Muscle layer of colon (tissue), 2 donors: ENCODE data around the gene SPR.

Experiments
- H3K27ac ChIP-seq: one replicate; pipeline ENCODE4 v1.7.0; 2013; ENCODE audit warnings: low read depth, mild to moderate bottlenecking, low read length, moderate library complexity
- H3K27me3 ChIP-seq, 2 donors: one replicate each; pipeline ENCODE4 v1.7.0; 2013; ENCODE audit warnings: low read length in 2 of 2, mild to moderate bottlenecking in 2 of 2; ENCODE audit not compliant: insufficient read depth in 2 of 2, control insufficient read depth in 1 of 2
- H3K36me3 ChIP-seq: one replicate; pipeline ENCODE4 v1.7.0; 2013; ENCODE audit warnings: mild to moderate bottlenecking, low read length; ENCODE audit not compliant: insufficient read depth
- H3K4me1 ChIP-seq: one replicate; pipeline ENCODE4 v1.7.0; 2013; ENCODE audit warnings: mild to moderate bottlenecking, low read length; ENCODE audit not compliant: insufficient read depth
- H3K4me3 ChIP-seq, 2 donors: one replicate each; pipeline ENCODE4 v1.7.0; 2013; ENCODE audit warnings: low read length in 2 of 2, low read depth in 1 of 2, mild to moderate bottlenecking in 1 of 2, moderate library complexity in 1 of 2
- H3K9ac ChIP-seq: one replicate; pipeline ENCODE4 v1.7.0; 2013; ENCODE audit warnings: low read length
- H3K9me3 ChIP-seq: one replicate; pipeline ENCODE4 v1.7.0; 2013; ENCODE audit warnings: mild to moderate bottlenecking, low read length
- donor health status: abdominal sarcoma.
- donor health status: Adenocarcinoma of cecum.

The SPR gene

DNA sequence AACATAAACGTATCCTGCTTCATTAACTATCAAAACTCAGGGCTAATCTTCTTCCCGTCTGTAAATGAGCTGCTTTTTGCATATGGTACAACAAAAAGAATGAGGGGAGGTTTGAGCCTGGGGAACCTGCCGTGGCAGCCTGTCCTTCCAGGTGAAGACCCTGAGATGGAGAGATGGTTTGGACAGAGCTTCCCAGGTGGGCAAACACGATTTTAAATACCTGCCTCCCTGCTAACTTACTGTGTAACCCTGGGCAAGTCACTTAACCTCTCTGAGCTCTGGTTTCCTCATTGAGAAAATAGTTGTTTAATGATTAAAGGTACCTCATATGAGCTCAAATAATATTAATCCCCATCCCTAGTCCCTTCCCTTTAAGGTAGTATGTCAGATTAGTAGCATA is 39.2 kb downstream of the SPR start:
- Histone ChIP-seq H3K4me3 (no peak overlapping the region), H3K36me3 (no peaks in the 10 kb centered on the region), H3K27me3 (peaks cover 63 to 82% of the 10 kb centered on the region in 2 donors), H3K4me1 (peaks cover 9% of the 10 kb centered on the region), H3K27ac (no peak overlapping the region), H3K9ac (no peak overlapping the region), H3K9me3 (no peaks in the 10 kb centered on the region)

DNA sequence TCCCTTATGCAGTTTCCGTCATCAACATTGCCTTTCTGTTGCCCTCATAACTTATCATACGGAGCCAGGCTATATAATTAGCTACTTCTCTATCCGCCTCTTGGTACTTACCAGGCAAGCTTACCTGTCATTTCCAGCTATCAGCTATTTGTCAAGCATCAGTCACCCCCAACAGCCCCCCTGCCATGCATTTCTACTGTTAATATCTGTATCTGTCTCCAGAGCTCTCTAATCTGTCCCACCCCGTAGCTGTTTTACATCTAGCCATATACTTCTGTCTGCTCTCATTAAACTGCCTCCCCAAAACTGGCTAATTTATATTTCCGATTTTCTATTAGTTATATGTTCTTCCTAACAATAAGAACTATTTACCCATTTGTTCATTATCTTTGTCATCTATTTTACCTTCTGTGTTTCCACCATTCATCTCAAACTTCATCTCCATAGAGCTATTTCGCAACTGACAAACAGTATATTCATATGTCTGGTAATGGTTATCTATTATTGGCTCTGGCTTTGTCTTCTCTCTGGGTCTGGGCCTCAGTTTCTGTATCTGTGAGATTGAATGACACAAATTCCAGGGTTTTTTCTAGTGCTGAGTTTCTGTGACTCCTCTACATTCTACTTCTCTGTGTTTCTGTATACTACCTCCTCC is 39.7 kb downstream of the SPR start:
- peaks cover 60 to 82% of the 10 kb centered on the region in 2 donors for H3K27me3 ChIP-seq
- no peaks in the 10 kb centered on the region for H3K36me3 ChIP-seq
- no peak overlapping the region for H3K27ac ChIP-seq
- H3K4me3 ChIP-seq, result no peak overlapping the region
- H3K9ac ChIP-seq, result no peak overlapping the region
- peaks cover 9% of the 10 kb centered on the region for H3K4me1 ChIP-seq
- no peaks in the 10 kb centered on the region for H3K9me3 ChIP-seq

DNA sequence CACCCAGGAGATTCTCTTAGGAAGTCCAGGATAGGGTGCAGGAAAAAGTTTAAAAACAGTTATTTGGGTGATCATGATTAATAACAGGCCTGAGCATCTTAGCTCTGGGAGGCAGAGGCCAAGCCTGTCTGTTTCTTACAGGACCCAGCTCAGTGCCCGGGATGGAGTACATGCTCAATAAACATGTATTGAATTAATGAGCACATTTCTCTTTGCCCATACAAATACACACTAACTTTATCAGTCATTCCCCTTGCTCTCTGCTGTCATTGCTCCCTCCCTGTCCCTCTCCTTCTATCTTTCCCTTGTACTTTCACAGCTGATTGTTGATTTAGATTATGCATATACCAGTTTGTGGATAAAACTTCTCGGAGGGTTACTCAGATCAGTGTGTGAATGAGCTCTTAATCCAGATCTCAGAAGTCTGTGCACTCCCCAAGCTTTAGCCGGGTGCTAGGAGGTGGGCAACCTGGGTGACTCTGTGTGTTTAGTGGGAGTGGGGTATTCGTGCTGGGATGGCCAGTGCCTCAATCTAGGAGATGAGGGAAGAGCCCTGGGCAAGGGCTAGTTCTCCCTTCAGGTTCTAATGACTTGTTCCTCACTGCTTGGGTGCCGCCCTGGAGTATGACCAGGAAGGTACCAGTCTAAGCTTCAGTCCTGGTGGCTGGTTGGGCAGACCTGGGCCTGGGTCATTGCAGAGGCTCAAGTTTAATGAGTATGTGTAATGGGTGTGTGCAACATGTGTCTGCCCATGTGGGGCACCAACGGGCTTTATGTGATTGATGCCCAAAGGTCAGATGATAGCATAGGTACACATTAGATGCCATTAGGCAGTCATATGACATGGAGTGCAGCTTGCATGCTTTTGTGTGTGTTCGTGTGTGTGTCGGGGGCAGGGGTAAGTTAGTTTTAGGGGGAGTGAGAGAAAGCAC is 40.7 kb downstream of the SPR start:
- peaks cover 9% of the 10 kb centered on the region for H3K4me1 ChIP-seq
- H3K27ac ChIP-seq, result no peak overlapping the region
- no peak overlapping the region for H3K4me3 ChIP-seq
- H3K9me3 ChIP-seq, result no peaks in the 10 kb centered on the region
- no peaks in the 10 kb centered on the region for H3K36me3 ChIP-seq
- peaks cover 50 to 75% of the 10 kb centered on the region in 2 donors for H3K27me3 ChIP-seq
- no peak overlapping the region for H3K9ac ChIP-seq

DNA sequence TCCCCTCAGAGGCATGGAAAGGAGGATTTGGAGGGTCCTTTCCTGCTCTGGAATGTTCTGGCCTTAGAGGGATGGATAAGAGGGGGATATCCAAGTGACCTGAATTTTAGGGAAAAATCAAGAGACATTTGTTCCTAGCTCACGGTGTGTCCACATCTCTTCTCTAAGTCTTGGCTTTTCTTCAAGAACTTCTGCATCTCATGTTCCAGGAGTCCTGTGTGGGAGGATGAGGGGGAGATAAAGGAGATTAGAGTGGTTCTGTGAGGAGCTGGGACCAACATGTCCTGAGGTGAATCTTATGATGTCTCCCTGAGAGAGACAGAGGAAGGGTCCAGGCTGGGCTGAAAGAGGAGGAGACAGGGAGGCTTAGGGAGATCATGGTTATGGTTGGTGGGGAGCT is 41.8 kb downstream of the SPR start:
- no peaks in the 10 kb centered on the region for H3K9me3 ChIP-seq
- peaks cover 9% of the 10 kb centered on the region for H3K4me1 ChIP-seq
- no peaks in the 10 kb centered on the region for H3K36me3 ChIP-seq
- no peak overlapping the region for H3K9ac ChIP-seq
- no peak overlapping the region for H3K27ac ChIP-seq
- H3K4me3 ChIP-seq, result no peak overlapping the region
- peaks cover 42 to 63% of the 10 kb centered on the region in 2 donors for H3K27me3 ChIP-seq

DNA sequence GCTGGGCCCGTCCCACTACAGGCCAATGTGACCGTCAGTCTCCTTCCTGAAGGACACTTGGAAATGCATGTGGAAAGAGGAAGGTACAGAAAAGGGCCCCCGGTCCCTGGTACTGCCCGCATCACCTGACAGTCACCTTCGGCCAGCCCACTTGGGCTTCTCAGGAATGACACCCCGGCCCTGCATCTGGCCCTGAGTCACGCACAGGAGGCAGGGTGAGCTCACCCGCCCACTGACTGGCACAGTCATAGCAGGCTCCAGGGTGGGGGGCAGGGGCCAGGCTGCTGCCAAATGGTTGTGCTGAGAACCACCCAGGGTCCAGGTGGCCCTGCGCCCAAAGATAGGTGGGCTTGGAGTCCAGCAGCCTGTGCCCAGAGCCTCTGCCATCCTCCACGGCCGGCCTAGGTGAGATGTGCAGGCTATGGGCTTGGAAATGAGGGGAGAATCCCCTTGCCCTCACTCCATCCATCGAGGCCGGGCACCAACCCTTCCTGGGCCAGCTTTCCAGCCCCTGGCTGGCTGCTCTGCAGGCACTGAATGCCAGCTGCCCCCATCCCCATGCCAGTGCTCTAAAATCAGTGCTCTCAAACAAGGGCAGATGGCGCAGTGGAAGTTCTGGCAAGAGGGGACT is 44.2 kb downstream of the SPR start:
- H3K4me3 ChIP-seq, result no peak overlapping the region
- H3K4me1 ChIP-seq, result peaks cover 3% of the 10 kb centered on the region
- no peaks in the 10 kb centered on the region for H3K9me3 ChIP-seq
- peaks cover 22 to 43% of the 10 kb centered on the region in 2 donors for H3K27me3 ChIP-seq
- H3K27ac ChIP-seq, result no peak overlapping the region
- H3K9ac ChIP-seq, result no peak overlapping the region
- no peaks in the 10 kb centered on the region for H3K36me3 ChIP-seq

DNA sequence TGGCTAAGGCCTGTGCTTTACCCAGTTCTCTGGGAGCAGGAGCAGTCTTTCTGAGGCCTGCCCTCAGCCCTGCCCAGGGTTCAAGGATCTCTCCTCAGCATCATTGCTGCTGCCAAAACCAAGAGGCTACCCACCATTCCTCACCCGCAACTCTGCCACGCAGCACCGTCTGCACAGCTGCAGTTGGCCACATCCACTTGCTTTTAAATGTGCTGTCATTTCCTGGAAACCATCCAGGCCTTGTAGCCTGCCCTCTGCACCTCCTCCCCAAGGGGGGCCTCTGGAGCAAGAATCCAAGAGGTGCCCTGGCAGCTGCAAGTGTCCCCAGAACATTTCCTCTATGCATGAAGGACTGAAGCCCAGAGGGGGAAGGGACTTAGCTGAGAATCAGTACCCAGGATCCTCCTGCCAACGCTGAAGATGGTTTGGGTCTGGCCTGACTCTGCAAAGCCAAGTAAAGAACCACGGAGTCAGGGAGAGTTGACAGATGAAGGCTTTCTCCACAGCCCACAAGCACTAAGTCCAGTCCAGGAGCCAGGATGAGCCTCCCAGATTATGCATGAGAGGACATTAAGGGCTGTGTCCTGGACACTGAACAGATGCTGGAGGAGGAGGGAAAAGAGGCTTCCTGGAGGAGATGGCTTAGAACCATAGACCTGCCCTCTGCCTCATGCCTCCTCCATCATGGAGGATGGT is 45.0 kb downstream of the SPR start:
- no peak overlapping the region for H3K27ac ChIP-seq
- no peaks in the 10 kb centered on the region for H3K36me3 ChIP-seq
- H3K4me3 ChIP-seq, result no peak overlapping the region
- H3K9me3 ChIP-seq, result no peaks in the 10 kb centered on the region
- no peak overlapping the region for H3K9ac ChIP-seq
- H3K27me3 ChIP-seq, result peaks cover 15 to 39% of the 10 kb centered on the region in 2 donors
- H3K4me1 ChIP-seq, result peaks cover 9% of the 10 kb centered on the region

DNA sequence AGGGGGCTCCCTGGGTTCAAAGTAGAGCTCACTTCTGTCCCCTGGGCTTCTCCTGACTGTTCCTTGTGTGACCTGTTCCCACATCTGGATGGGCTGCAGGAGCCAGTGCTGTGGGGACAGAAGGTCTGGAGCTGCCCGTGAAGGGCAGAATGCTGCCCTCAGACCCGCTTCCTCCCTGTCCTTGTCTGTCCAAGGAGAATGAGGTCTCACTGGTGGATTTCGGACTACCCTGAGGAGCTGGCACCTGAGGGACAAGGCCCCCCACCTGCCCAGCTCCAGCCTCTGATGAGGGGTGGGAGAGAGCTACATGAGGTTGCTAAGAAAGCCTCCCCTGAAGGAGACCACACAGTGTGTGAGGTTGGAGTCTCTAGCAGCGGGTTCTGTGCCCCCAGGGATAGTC is 45.6 kb downstream of the SPR start:
- peaks cover 14 to 33% of the 10 kb centered on the region in 2 donors for H3K27me3 ChIP-seq
- H3K4me3 ChIP-seq, result no peak overlapping the region
- no peak overlapping the region for H3K27ac ChIP-seq
- peaks cover 9% of the 10 kb centered on the region for H3K4me1 ChIP-seq
- no peaks in the 10 kb centered on the region for H3K9me3 ChIP-seq
- H3K9ac ChIP-seq, result no peak overlapping the region
- H3K36me3 ChIP-seq, result no peaks in the 10 kb centered on the region

DNA sequence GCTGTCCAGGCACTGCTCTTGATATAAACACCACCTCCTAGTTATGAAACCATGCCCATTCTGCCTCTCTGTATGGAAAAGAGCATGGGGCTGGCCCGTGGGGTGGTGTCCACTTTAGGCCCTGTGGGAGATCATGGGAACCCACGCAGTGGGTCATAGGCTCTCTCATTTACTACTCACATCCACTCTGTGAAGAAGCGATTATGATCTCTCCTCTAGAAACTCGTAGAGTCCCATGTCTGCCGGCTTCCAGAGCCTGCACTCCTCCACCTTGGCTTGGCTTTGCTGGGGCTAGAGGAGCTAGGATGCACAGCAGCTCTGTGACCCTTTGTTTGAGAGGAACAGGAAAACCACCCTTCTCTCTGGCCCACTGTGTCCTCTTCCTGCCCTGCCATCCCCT is 46.0 kb downstream of the SPR start:
- H3K4me1 ChIP-seq, result peaks cover 9% of the 10 kb centered on the region
- no peak overlapping the region for H3K9ac ChIP-seq
- H3K36me3 ChIP-seq, result no peaks in the 10 kb centered on the region
- no peaks in the 10 kb centered on the region for H3K9me3 ChIP-seq
- no peak overlapping the region for H3K4me3 ChIP-seq
- H3K27ac ChIP-seq, result no peak overlapping the region
- H3K27me3 ChIP-seq, result peaks cover 10 to 29% of the 10 kb centered on the region in 2 donors

DNA sequence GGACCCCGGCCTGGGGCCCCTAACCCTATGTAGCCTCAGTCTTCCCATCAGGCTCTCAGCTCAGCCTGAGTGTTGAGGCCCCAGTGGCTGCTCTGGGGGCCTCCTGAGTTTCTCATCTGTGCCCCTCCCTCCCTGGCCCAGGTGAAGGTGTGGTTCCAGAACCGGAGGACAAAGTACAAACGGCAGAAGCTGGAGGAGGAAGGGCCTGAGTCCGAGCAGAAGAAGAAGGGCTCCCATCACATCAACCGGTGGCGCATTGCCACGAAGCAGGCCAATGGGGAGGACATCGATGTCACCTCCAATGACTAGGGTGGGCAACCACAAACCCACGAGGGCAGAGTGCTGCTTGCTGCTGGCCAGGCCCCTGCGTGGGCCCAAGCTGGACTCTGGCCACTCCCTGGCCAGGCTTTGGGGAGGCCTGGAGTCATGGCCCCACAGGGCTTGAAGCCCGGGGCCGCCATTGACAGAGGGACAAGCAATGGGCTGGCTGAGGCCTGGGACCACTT is 46.5 kb downstream of the SPR start:
- no peaks in the 10 kb centered on the region for H3K36me3 ChIP-seq
- H3K27ac ChIP-seq, result no peak overlapping the region
- peaks cover 6 to 24% of the 10 kb centered on the region in 2 donors for H3K27me3 ChIP-seq
- H3K4me3 ChIP-seq, result no peak overlapping the region
- no peak overlapping the region for H3K9ac ChIP-seq
- no peaks in the 10 kb centered on the region for H3K9me3 ChIP-seq
- peaks cover 9% of the 10 kb centered on the region for H3K4me1 ChIP-seq

DNA sequence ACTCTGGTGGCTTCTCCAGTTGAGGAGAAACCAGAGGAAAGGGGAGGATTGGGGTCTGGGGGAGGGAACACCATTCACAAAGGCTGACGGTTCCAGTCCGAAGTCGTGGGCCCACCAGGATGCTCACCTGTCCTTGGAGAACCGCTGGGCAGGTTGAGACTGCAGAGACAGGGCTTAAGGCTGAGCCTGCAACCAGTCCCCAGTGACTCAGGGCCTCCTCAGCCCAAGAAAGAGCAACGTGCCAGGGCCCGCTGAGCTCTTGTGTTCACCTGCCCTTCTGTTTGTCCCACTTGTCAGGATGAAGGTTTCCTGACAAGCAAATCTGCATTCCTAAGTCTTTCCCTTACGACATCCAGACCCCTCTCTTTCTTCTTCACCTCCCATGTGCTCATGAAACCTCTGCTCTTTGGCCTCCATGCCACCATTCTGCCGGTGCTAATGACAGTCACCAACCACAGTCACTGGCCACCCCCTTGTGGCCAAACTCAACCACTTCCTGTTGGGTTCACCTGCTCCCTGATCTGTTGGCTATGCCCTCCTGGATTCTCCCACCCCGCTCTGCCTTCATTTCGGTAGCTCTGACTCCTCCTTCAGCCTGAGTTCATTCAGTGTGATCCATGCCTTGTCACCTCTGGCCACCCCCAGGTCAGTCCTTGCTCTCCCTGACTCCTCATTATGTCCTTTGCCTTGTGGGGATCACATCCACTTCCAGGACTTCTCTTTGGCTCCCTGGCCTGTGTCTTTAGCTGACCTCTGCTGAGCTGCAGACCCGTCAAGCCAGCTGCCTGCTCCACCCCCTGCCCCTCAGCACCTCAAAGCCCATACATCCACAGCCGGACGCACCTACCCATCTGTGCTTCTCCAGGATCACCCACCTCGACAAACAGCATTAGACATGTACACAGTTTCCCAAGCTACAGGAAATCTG is 47.7 kb downstream of the SPR start:
- H3K4me1 ChIP-seq, result peaks cover 9% of the 10 kb centered on the region

More for the DNA sequence above, 47.7 kb downstream of the SPR start:
- H3K27me3 ChIP-seq, result peaks cover 0 to 19% of the 10 kb centered on the region in 2 donors
- H3K9me3 ChIP-seq, result no peaks in the 10 kb centered on the region
- no peak overlapping the region for H3K27ac ChIP-seq
- H3K9ac ChIP-seq, result no peak overlapping the region
- H3K4me3 ChIP-seq, result no peak overlapping the region
- H3K36me3 ChIP-seq, result no peaks in the 10 kb centered on the region
